Activated T-cell treated with anti-CD3 and anti-CD28 coated beads, Interleukin-2, amount 50 U/mL, for 72 hours (primary cell): Measurements from ENCODE around the gene SRC. TPM values are rescaled to one million over a fixed set of nuclear protein-coding genes. Genes with fewer than 3 reads are reported as not detected.
A peak's percentile ranks its signal among the peaks of the same experiment; 100 is the strongest.

ENCODE experiments used
- ATAC-seq, 2 donors: fragments of 150-1000 bp; cut with Tn5 transposase; replicated peaks in 1 of 2; 2 replicates each; pipeline ENCODE4 v1.10.0; 2021; ENCODE audit warnings: moderate library complexity in 2 of 2, mild to moderate bottlenecking in 1 of 2
- DNase-seq, 2 donors: peaks; one replicate each; pipeline ENCODE4 v3.0.0; 2021 to 2022; ENCODE audit warnings: mixed read lengths in 1 of 2
- H3K27ac Mint-ChIP-seq: one replicate; pipeline ENCODE4 v1.8.0; 2022; ENCODE audit warnings: mild to moderate bottlenecking, moderate library complexity, mixed read lengths
- H3K27me3 Mint-ChIP-seq: one replicate; pipeline ENCODE4 v1.8.0; 2022; ENCODE audit warnings: low read depth, mixed read lengths
- H3K36me3 Mint-ChIP-seq, 2 donors: one replicate each; pipeline ENCODE4 v1.8.0; 2022; ENCODE audit warnings: mixed read lengths in 2 of 2, mild to moderate bottlenecking in 1 of 2; ENCODE audit not compliant: insufficient read depth in 2 of 2
- H3K4me1 Mint-ChIP-seq: one replicate; pipeline ENCODE4 v1.8.0; 2022; ENCODE audit warnings: low read depth, mixed read lengths
- H3K4me3 Mint-ChIP-seq, 2 donors: one replicate each; pipeline ENCODE4 v1.8.0; 2022; ENCODE audit warnings: mild to moderate bottlenecking in 2 of 2, mixed read lengths in 2 of 2, moderate library complexity in 2 of 2
- H3K9me3 Mint-ChIP-seq, 2 donors: one replicate each; pipeline ENCODE4 v1.8.0; 2022; ENCODE audit warnings: mixed read lengths in 2 of 2
- total RNA-seq, 2 donors: library from RNA; stranded (reverse); gene quantifications; one replicate each; pipeline ENCODE4 v1.2.3, GENCODE V29; 2022

Gene SRC
- total RNA-seq, 2 donors from 2014 or later: 5.1 to 6.2 TPM

- DNase-seq: no peak
- H3K27me3 Mint-ChIP-seq: peaks cover 2% of the 10 kb centered on the region
- H3K36me3 Mint-ChIP-seq: no peaks in the 10 kb centered on the region
- H3K27ac Mint-ChIP-seq: no peak overlapping the region
- H3K4me3 Mint-ChIP-seq: no peak overlapping the region
- H3K4me1 Mint-ChIP-seq: peaks cover 10% of the 10 kb centered on the region
- no peaks in the 10 kb centered on the region for H3K9me3 Mint-ChIP-seq
- ATAC-seq: no peak
Measured at GRCh38 chr20:37401930-37402675, 56.2 kb downstream of the SRC start.

GRCh38 chr20:37403107-37404033 lies 57.4 kb downstream of the SRC start:
- no peak for DNase-seq
- no peak for ATAC-seq
- Mint-ChIP-seq H3K4me3 (no peak overlapping the region), H3K9me3 (no peaks in the 10 kb centered on the region), H3K36me3 (no peaks in the 10 kb centered on the region), H3K4me1 (peaks cover 15% of the 10 kb centered on the region), H3K27ac (no peak overlapping the region), H3K27me3 (peaks cover 15% of the 10 kb centered on the region)

- H3K27ac Mint-ChIP-seq: no peak overlapping the region
- DNase-seq: no peak
- H3K4me3 Mint-ChIP-seq: no peak overlapping the region
Measured at GRCh38 chr20:37404461-37404890, 58.5 kb downstream of the SRC start.

GRCh38 chr20:37405351-37405897 lies 59.5 kb downstream of the SRC start:
- H3K27me3 Mint-ChIP-seq: peaks cover 32% of the 10 kb centered on the region
- ATAC-seq (no peak), DNase-seq (no peak)
- H3K4me1 Mint-ChIP-seq: peaks cover 15% of the 10 kb centered on the region
- no peaks in the 10 kb centered on the region for H3K36me3 Mint-ChIP-seq
- H3K27ac Mint-ChIP-seq: no peak overlapping the region
- H3K9me3 Mint-ChIP-seq: no peaks in the 10 kb centered on the region
- peak overlapping the region; percentile 49 to 55 for H3K4me3 Mint-ChIP-seq

More at GRCh38 chr20:37404461-37404890, 58.5 kb downstream of the SRC start:
- no peaks in the 10 kb centered on the region for H3K9me3 Mint-ChIP-seq
- H3K36me3 Mint-ChIP-seq: no peaks in the 10 kb centered on the region
- H3K4me1 Mint-ChIP-seq: peaks cover 15% of the 10 kb centered on the region
- ATAC-seq: no peak
- peaks cover 26% of the 10 kb centered on the region for H3K27me3 Mint-ChIP-seq

GRCh38 chr20:37406010-37406998 lies 60.4 kb downstream of the SRC start:
- Mint-ChIP-seq H3K4me1 (peaks cover 15% of the 10 kb centered on the region), H3K4me3 (peak overlapping the region; percentile 49 to 72), H3K27me3 (peaks cover 33% of the 10 kb centered on the region), H3K9me3 (no peaks in the 10 kb centered on the region), H3K36me3 (no peaks in the 10 kb centered on the region), H3K27ac (peak overlapping the region; percentile 83)
- DNase-seq (peak; percentile 42 to 55), ATAC-seq (peak; percentile 78 to 81)

GRCh38 chr20:37407019-37407566 lies 61.2 kb downstream of the SRC start:
- no peaks in the 10 kb centered on the region for H3K9me3 Mint-ChIP-seq
- H3K4me3 Mint-ChIP-seq: peak overlapping the region; percentile 49 to 72
- no peak for DNase-seq
- H3K27ac Mint-ChIP-seq: peak overlapping the region; percentile 83
- no peaks in the 10 kb centered on the region for H3K36me3 Mint-ChIP-seq
- peaks cover 33% of the 10 kb centered on the region for H3K27me3 Mint-ChIP-seq
- ATAC-seq: no peak
- peaks cover 15% of the 10 kb centered on the region for H3K4me1 Mint-ChIP-seq

- no peak overlapping the region for H3K27ac Mint-ChIP-seq
- no peaks in the 10 kb centered on the region for H3K9me3 Mint-ChIP-seq
- ATAC-seq (no peak), DNase-seq (no peak)
- peaks cover 15% of the 10 kb centered on the region for H3K4me1 Mint-ChIP-seq
- peaks cover 33% of the 10 kb centered on the region for H3K27me3 Mint-ChIP-seq
- H3K4me3 Mint-ChIP-seq: peak overlapping the region; percentile 48 to 49
- H3K36me3 Mint-ChIP-seq: no peaks in the 10 kb centered on the region
Measured at GRCh38 chr20:37407573-37408002, 61.6 kb downstream of the SRC start.

- no peak for ATAC-seq
- H3K27ac Mint-ChIP-seq: no peak overlapping the region
- H3K36me3 Mint-ChIP-seq: no peaks in the 10 kb centered on the region
- no peak overlapping the region for H3K4me3 Mint-ChIP-seq
- peaks cover 15% of the 10 kb centered on the region for H3K4me1 Mint-ChIP-seq
- peaks cover 33% of the 10 kb centered on the region for H3K27me3 Mint-ChIP-seq
- H3K9me3 Mint-ChIP-seq: no peaks in the 10 kb centered on the region
- no peak for DNase-seq
Measured at GRCh38 chr20:37408302-37409193, 62.6 kb downstream of the SRC start.

GRCh38 chr20:37411408-37412219 lies 65.7 kb downstream of the SRC start:
- DNase-seq: peak in 1 of 2 donors; percentile 8
- H3K27me3 Mint-ChIP-seq: peaks cover 33% of the 10 kb centered on the region
- peaks cover 7% of the 10 kb centered on the region for H3K4me1 Mint-ChIP-seq
- H3K27ac Mint-ChIP-seq: no peak overlapping the region
- H3K9me3 Mint-ChIP-seq: no peaks in the 10 kb centered on the region
- no peak overlapping the region for H3K4me3 Mint-ChIP-seq
- peak; percentile 11 to 14 for ATAC-seq
- no peaks in the 10 kb centered on the region for H3K36me3 Mint-ChIP-seq

- Mint-ChIP-seq H3K36me3 (no peaks in the 10 kb centered on the region), H3K4me1 (no peaks in the 10 kb centered on the region), H3K9me3 (no peaks in the 10 kb centered on the region), H3K27me3 (peaks cover 22% of the 10 kb centered on the region), H3K4me3 (no peak overlapping the region), H3K27ac (no peak overlapping the region)
- no peak for DNase-seq
- no peak for ATAC-seq
Measured at GRCh38 chr20:37413023-37413334, 67.0 kb downstream of the SRC start.

- Mint-ChIP-seq H3K4me1 (no peaks in the 10 kb centered on the region), H3K27me3 (peaks cover 18% of the 10 kb centered on the region), H3K4me3 (peak overlapping the region in 1 of 2 donors; percentile 30), H3K27ac (no peak overlapping the region), H3K36me3 (no peaks in the 10 kb centered on the region), H3K9me3 (no peaks in the 10 kb centered on the region)
- DNase-seq (no peak), ATAC-seq (no peak)
Measured at GRCh38 chr20:37413379-37413778, 67.4 kb downstream of the SRC start.
